ENCODE results near the gene TWIST2. TPM values are rescaled to one million over a fixed set of nuclear protein-coding genes. Genes with fewer than 3 reads are reported as not detected.

The TWIST2 gene
- total RNA-seq, 1 donor from 2014 or later, result 8.4 TPM

- ATAC-seq, result no peak
- no peak overlapping the region for H3K4me3 ChIP-seq
- TF ChIP-seq CTCF (IDR thresholded peaks at IDR 0.05), result no peak
- H3K27me3 ChIP-seq (ENCODE audit: low read depth), result no peaks in the 10 kb centered on the region
- intact Hi-C loops (cut with DNase I), result no loop called here
- peaks cover 6% of the 10 kb centered on the region for H3K9me3 ChIP-seq
- H3K27ac ChIP-seq, result no peak overlapping the region
- no peaks in the 10 kb centered on the region for H3K36me3 ChIP-seq
- DNase-seq, result no peak
- H3K4me1 ChIP-seq, result no peaks in the 10 kb centered on the region
Observed at GRCh38 chr2:238821944-238822670, 25.8 kb upstream of the TWIST2 start.

DNA sequence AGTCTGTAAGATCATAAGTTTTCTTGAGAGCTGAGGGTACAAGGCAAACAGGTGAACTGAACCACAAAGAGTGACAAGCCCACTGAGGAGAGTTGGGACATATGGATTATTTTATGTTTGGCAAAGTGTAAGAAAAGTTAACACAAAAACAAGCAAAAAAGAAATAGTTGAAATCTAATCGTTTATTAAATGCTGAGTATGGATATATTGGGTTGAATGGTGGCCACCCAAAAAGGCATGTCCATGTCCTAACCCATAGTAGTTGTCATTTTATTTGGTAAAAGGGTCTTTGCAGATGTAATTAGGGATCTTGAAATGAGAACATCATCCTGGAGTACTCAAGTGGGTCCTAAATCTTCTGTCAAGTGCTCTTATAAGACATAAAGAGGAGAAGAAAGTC is 24.9 kb upstream of the TWIST2 start:
- no peak for DNase-seq
- Histone ChIP-seq H3K9me3 (peaks cover 6% of the 10 kb centered on the region), H3K4me1 (no peaks in the 10 kb centered on the region), H3K27ac (no peak overlapping the region), H3K27me3 (ENCODE audit: low read depth) (no peaks in the 10 kb centered on the region), H3K36me3 (no peaks in the 10 kb centered on the region), H3K4me3 (no peak overlapping the region)
- ATAC-seq, result no peak
- no peak for TF ChIP-seq CTCF (IDR thresholded peaks at IDR 0.05)
- intact Hi-C loops (cut with DNase I), result no loop called here

DNA sequence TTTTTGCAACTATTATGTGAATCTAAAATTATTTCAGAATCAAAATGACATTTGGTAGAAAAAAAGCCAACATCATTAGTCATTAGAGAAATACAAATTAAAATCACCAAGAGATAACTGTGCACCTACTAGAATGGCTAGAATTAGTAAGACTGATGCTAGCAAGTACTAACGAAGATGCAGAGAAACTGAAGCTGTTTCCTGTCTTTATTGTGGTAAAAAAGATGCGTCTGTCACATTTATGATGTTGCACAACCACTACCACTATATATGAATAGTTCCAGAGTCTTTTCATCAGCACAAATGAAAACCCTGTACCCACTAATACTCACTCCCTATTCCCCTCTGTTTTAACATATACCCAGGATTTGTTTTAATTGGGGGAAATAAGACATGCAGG is 16.7 kb upstream of the TWIST2 start:
- H3K27ac ChIP-seq, result no peak overlapping the region
- H3K27me3 ChIP-seq (ENCODE audit: low read depth), result no peaks in the 10 kb centered on the region
- H3K4me1 ChIP-seq, result no peaks in the 10 kb centered on the region
- no peak for TF ChIP-seq CTCF (IDR thresholded peaks at IDR 0.05)
- intact Hi-C loops (cut with DNase I), result no loop called here
- H3K9me3 ChIP-seq, result no peaks in the 10 kb centered on the region
- H3K36me3 ChIP-seq, result no peaks in the 10 kb centered on the region
- DNase-seq, result no peak
- no peak overlapping the region for H3K4me3 ChIP-seq
- ATAC-seq, result no peak

DNA sequence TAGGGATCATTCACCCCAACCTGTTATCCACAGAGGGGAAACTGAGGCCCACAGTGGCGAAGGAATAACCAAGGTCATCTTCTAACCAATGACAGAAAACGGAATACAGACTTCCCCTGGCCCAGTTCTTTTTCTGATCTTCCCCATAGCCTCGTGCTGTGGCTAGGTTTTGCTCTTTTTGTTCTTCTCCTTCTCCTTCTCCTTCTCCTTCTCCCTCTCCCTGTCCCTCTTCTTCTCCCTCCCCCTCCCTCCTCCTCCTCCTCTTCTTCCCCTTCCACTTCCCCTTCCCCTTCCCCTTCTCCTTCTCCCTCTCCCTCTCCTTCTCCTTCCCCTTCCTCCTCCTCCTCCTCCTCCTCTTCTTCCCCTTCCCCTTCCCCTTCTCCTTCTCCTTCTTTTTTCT is 12.9 kb upstream of the TWIST2 start:
- no peak for ATAC-seq
- intact Hi-C loops (cut with DNase I), result no loop called here
- H3K4me1 ChIP-seq, result no peaks in the 10 kb centered on the region

GRCh38 chr2:238835726-238836301 is 12.1 kb upstream of the TWIST2 start:
- no peaks in the 10 kb centered on the region for H3K36me3 ChIP-seq
- no peak overlapping the region for H3K4me3 ChIP-seq
- intact Hi-C loops (cut with DNase I), result no loop called here
- TF ChIP-seq CTCF (IDR thresholded peaks at IDR 0.05), result no peak
- H3K9me3 ChIP-seq, result no peaks in the 10 kb centered on the region
- no peaks in the 10 kb centered on the region for H3K27me3 ChIP-seq (ENCODE audit: low read depth)
- H3K27ac ChIP-seq, result no peak overlapping the region
- DNase-seq, result no peak
- ATAC-seq, result no peak
- H3K4me1 ChIP-seq, result no peaks in the 10 kb centered on the region

More for the DNA sequence above, 12.9 kb upstream of the TWIST2 start:
- no peaks in the 10 kb centered on the region for H3K27me3 ChIP-seq (ENCODE audit: low read depth)
- H3K9me3 ChIP-seq, result no peaks in the 10 kb centered on the region
- H3K4me3 ChIP-seq, result no peak overlapping the region
- no peak overlapping the region for H3K27ac ChIP-seq
- no peaks in the 10 kb centered on the region for H3K36me3 ChIP-seq
- DNase-seq, result no peak
- no peak for TF ChIP-seq CTCF (IDR thresholded peaks at IDR 0.05)
